Mesendoderm (in vitro differentiated cells): Measurements from ENCODE around the gene TNFRSF18.
A peak's percentile ranks its signal among the peaks of the same experiment; 100 is the strongest.

Source experiments
- DNase-seq: peaks from one replicate; pipeline ENCODE4 v3.0.0; 2013
- H2AK5ac ChIP-seq: 2 replicates; pipeline ENCODE4 v1.6.1; 2013; ENCODE audit warnings: low read length, inconsistent platforms
- H2BK120ac ChIP-seq: 2 replicates; pipeline ENCODE4 v1.6.1; 2013; ENCODE audit warnings: low read depth, mild to moderate bottlenecking, low read length, moderate library complexity, mixed read lengths
- H2BK15ac ChIP-seq: replicated peaks from 2 replicates; pipeline ENCODE4 v1.6.1; 2013; ENCODE audit warnings: low read depth, mild to moderate bottlenecking, moderate library complexity
- H2BK5ac ChIP-seq: 2 replicates; pipeline ENCODE4 v1.6.1; 2013; ENCODE audit warnings: low read length, inconsistent platforms
- H3K18ac ChIP-seq: 2 replicates; pipeline ENCODE4 v1.6.1; 2013; ENCODE audit warnings: mild to moderate bottlenecking, low read length, mixed read lengths
- H3K23ac ChIP-seq: one replicate; pipeline ENCODE4 v1.6.1; 2013; ENCODE audit warnings: low read length
- H3K27ac ChIP-seq: 2 replicates; pipeline ENCODE4 v1.5.1; 2013; ENCODE audit warnings: low read depth, mild to moderate bottlenecking, inconsistent platforms, low read length, moderate library complexity
- H3K27me3 ChIP-seq: 2 replicates; pipeline ENCODE4 v1.6.1; 2013; ENCODE audit warnings: low read length, control low read depth, mild to moderate bottlenecking, inconsistent platforms; ENCODE audit not compliant: insufficient read depth, poor library complexity
- H3K36me3 ChIP-seq: 2 replicates; pipeline ENCODE4 v1.6.1; 2013; ENCODE audit warnings: low read length, inconsistent platforms; ENCODE audit not compliant: control insufficient read depth, insufficient read depth
- H3K4ac ChIP-seq: one replicate; pipeline ENCODE4 v1.6.1; 2013; ENCODE audit warnings: low read depth, mild to moderate bottlenecking, low read length, moderate library complexity
- H3K4me1 ChIP-seq: 2 replicates; pipeline ENCODE4 v1.6.1; 2013; ENCODE audit warnings: low read depth, low read length, inconsistent platforms; ENCODE audit not compliant: control insufficient read depth
- H3K4me2 ChIP-seq: 2 replicates; pipeline ENCODE4 v1.6.1; 2013; ENCODE audit warnings: low read length
- H3K4me3 ChIP-seq: 2 replicates; pipeline ENCODE4 v1.5.1; 2013; ENCODE audit warnings: mild to moderate bottlenecking, low read length
- H3K56ac ChIP-seq: one replicate; pipeline ENCODE4 v1.6.1; 2013; ENCODE audit warnings: low read length
- H3K79me1 ChIP-seq: 2 replicates; pipeline ENCODE4 v1.6.1; 2013; ENCODE audit warnings: low read length, inconsistent platforms
- H3K79me2 ChIP-seq: 2 replicates; pipeline ENCODE4 v1.6.1; 2013; ENCODE audit warnings: mild to moderate bottlenecking, low read length; ENCODE audit not compliant: control insufficient read depth, insufficient read depth
- H3K9ac ChIP-seq: 2 replicates; pipeline ENCODE4 v1.6.1; 2013; ENCODE audit warnings: low read length, inconsistent platforms
- H4K5ac ChIP-seq: one replicate; pipeline ENCODE4 v1.6.1; 2013; ENCODE audit warnings: low read length
- H4K8ac ChIP-seq: one replicate; pipeline ENCODE4 v1.6.1; 2013; ENCODE audit warnings: low read depth, mild to moderate bottlenecking, control low read depth, low read length, moderate library complexity
- WGBS: extraction: QIAGEN DNeasy Blood & Tissue Kit; methylation state at CpG from one replicate; pipeline ENCODE4 v1.1.7; 2013; ENCODE audit warnings: low lambda C conversion rate, missing lambda C conversion rate; ENCODE audit not compliant: insufficient coverage; ENCODE audit errors: extremely low coverage; 5-methylcytosine and 5-hydroxymethylcytosine counted together

Gene TNFRSF18

DNA sequence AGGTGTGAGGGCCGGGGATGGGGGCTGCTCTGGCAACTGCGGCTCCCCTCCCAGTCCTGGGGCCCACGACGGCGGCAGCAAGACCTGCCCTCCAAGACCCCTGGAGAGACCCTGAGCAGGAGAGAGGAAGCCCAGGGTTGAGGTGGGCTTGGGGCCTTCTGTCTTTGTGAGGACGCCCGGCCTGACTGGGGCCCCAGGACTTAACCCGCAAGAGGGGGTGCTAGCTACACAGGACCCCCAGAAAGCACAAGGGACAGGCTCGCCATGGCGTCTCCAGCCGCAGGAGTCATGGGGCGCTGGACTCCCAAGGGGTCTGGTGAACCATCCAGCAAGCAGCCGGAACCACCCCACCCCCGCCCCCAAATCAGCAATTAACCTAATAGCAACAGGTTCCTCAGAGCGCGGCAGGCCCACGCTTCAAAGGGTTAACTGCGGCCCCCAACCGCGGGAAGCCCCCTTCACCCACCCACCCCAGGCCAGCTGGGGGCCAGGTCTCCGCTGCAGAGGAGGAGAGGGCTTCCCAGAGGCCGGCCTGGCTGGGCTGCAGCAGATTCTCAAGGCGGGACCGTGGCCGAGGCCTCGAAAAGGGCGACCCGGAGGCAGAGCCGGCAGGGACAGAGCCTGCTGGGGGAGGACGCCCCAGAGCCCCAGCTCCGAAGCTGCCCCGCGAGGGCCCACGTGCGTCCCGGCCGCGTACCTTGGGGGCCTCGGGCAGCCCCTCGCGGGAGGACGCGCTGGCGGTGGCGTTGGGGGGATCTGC is 39.6 kb upstream of the TNFRSF18 start:
- Histone ChIP-seq H3K18ac (no peak overlapping the region), H3K36me3 (no peaks in the 10 kb centered on the region), H2BK120ac (no peak overlapping the region), H2BK5ac (no peak overlapping the region), H3K9ac (peak overlapping the region; percentile 48), H3K4me2 (no peak overlapping the region), H3K23ac (no peak overlapping the region), H3K4me1 (no peaks in the 10 kb centered on the region), H3K27me3 (no peaks in the 10 kb centered on the region), H3K4ac (no peak overlapping the region), H3K79me1 (no peaks in the 10 kb centered on the region), H3K56ac (peak overlapping the region; percentile 78), H4K5ac (no peak overlapping the region), H4K8ac (no peak overlapping the region), H3K27ac (no peak overlapping the region), H3K4me3 (no peak overlapping the region), H2AK5ac (no peak overlapping the region), H3K79me2 (no peaks in the 10 kb centered on the region), H2BK15ac (no peak overlapping the region)
- no CpG with 5 or more reads among the region's 45 CpGs for WGBS
- DNase-seq, result no peak

DNA sequence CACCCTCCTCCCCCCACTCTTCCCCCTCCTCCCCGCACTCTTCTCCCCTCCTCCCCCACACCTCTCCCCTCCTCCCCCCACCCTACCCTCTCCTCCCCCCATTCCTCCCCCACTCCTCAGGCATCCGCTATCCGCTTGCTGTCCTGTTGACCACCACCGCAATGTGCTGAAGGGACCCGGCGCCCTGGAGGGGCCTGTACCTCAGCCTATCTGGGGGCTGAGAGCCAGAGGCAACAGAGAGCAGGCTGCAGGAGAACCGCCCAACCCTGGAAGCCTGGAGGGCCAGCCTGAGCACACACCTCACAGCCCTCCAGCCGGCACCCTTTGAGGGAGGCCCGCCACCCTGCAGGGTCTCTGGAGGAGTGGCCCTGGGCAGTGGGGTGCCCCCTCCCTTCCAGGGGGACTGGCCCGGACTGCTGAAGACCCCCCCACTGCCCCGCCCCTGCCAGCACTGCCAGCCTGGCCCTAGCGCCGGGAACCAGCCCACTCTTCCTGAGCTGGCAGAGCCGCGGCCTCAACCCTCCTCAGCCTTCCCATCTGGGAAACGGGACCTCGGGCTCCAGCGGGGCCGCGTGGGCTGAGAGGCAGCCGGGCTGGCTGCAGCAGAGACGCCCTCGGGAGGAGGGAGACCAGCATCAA is 38.9 kb upstream of the TNFRSF18 start:
- H3K18ac ChIP-seq, result no peak overlapping the region
- no peaks in the 10 kb centered on the region for H3K79me2 ChIP-seq
- H2BK5ac ChIP-seq, result no peak overlapping the region
- whole genome bisulfite sequencing, result no CpG with 5 or more reads among the region's 23 CpGs
- H3K27ac ChIP-seq, result no peak overlapping the region
- H2BK120ac ChIP-seq, result no peak overlapping the region
- DNase-seq, result no peak
- H3K36me3 ChIP-seq, result no peaks in the 10 kb centered on the region
- no peaks in the 10 kb centered on the region for H3K4me1 ChIP-seq
- H4K5ac ChIP-seq, result no peak overlapping the region
- no peak overlapping the region for H3K4ac ChIP-seq
- H3K9ac ChIP-seq, result no peak overlapping the region
- no peak overlapping the region for H3K23ac ChIP-seq
- H2BK15ac ChIP-seq, result no peak overlapping the region
- no peaks in the 10 kb centered on the region for H3K79me1 ChIP-seq
- no peak overlapping the region for H3K56ac ChIP-seq
- no peak overlapping the region for H3K4me2 ChIP-seq
- no peak overlapping the region for H3K4me3 ChIP-seq
- no peak overlapping the region for H2AK5ac ChIP-seq
- no peaks in the 10 kb centered on the region for H3K27me3 ChIP-seq
- H4K8ac ChIP-seq, result no peak overlapping the region

DNA sequence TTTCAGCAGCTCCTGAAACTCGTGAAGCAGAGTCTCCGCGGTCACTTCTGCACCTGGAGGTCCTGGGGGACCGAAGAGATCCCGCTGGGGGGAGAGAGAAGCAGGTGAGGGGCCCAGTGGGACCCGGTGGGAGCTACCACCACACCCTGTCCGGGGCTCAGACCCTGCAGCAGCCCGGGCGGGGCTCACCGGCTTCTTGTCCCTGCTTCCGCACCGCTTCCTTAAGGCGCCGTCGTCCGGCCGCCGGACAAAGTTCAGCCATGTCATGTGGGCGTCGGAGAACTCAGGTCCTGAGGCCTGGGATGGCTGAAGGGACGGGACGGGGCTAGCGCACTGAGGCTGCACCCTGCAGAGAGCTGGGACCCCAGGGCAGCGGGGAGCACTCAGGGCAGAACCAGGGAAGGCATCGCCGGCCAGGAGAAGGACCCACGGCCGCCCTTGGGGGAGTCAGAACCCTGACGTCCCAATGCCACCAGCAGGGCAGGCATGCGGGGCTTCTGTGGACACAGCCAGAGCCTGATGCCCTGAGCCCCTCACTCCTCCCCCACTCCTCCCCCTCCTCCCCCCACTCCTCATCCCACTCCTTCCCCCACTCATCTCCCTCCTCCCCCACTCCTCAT is 37.9 kb upstream of the TNFRSF18 start:
- H3K23ac ChIP-seq, result no peak overlapping the region
- H3K79me2 ChIP-seq, result no peaks in the 10 kb centered on the region
- H4K8ac ChIP-seq, result no peak overlapping the region
- no peak overlapping the region for H3K4me2 ChIP-seq
- no peak overlapping the region for H2AK5ac ChIP-seq
- no CpG with 5 or more reads among the region's 30 CpGs for WGBS
- no peaks in the 10 kb centered on the region for H3K79me1 ChIP-seq
- H2BK120ac ChIP-seq, result no peak overlapping the region
- H4K5ac ChIP-seq, result no peak overlapping the region
- H3K4ac ChIP-seq, result no peak overlapping the region
- no peaks in the 10 kb centered on the region for H3K36me3 ChIP-seq
- no peak overlapping the region for H2BK5ac ChIP-seq
- no peak for DNase-seq
- H3K56ac ChIP-seq, result no peak overlapping the region
- H3K9ac ChIP-seq, result no peak overlapping the region
- H3K27me3 ChIP-seq, result no peaks in the 10 kb centered on the region
- H3K4me1 ChIP-seq, result no peaks in the 10 kb centered on the region
- H3K27ac ChIP-seq, result no peak overlapping the region
- no peak overlapping the region for H3K4me3 ChIP-seq
- H2BK15ac ChIP-seq, result no peak overlapping the region
- H3K18ac ChIP-seq, result no peak overlapping the region

DNA sequence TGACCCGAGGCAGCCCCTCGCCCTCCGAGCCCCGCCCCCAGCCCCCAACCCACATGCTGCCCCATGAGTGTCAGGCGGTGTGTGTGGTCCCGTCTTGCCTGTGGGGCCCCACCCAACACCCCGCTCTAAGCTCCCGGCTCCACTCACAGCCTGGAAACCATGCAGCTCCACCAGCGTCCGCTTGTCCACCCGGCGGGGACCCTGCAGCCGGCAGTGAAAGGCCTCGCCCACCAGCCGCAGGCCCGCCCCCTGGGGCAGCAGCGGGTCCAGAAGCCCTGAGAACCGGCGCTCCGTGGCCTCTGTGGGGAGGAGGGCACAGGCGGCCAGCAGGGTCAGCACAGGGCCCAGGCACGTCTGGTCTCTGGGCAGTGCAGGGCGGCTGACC is 37.4 kb upstream of the TNFRSF18 start:
- Histone ChIP-seq H2BK5ac (no peak overlapping the region), H3K56ac (no peak overlapping the region), H3K4ac (no peak overlapping the region), H3K4me3 (no peak overlapping the region), H3K4me2 (no peak overlapping the region), H3K18ac (no peak overlapping the region), H4K5ac (no peak overlapping the region), H3K27me3 (no peaks in the 10 kb centered on the region), H2BK120ac (no peak overlapping the region), H3K4me1 (no peaks in the 10 kb centered on the region), H3K9ac (no peak overlapping the region), H3K79me2 (no peaks in the 10 kb centered on the region), H3K36me3 (no peaks in the 10 kb centered on the region), H4K8ac (no peak overlapping the region), H3K79me1 (no peaks in the 10 kb centered on the region), H2BK15ac (no peak overlapping the region), H2AK5ac (no peak overlapping the region), H3K27ac (no peak overlapping the region), H3K23ac (no peak overlapping the region)
- no CpG with 5 or more reads among the region's 23 CpGs for WGBS
- DNase-seq, result no peak

DNA sequence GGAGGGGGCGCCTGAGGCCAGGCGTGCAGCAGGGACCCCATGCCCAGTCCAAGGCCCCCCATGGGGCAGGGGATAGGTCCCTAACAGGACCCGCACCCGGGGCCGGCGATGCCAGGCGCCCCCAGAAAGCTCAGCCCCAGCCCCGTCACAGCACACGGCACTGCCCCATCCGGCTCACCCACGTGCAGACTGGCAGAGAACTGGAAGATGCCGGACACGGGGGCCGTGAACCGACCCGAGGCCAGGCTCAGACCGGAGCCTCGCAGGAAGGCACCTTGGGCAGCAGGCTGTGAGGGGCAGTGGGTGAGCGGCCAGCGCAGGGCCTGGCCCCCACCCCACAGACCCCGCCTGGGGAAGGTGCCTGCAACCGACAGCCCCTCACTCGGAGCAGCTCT is 36.9 kb upstream of the TNFRSF18 start:
- H4K8ac ChIP-seq, result no peak overlapping the region
- H2AK5ac ChIP-seq, result no peak overlapping the region
- H3K27ac ChIP-seq, result no peak overlapping the region
- no peaks in the 10 kb centered on the region for H3K4me1 ChIP-seq
- no peaks in the 10 kb centered on the region for H3K79me2 ChIP-seq
- no peak overlapping the region for H4K5ac ChIP-seq
- H3K4me3 ChIP-seq, result no peak overlapping the region
- no peak overlapping the region for H3K4me2 ChIP-seq
- DNase-seq, result no peak
- H3K36me3 ChIP-seq, result no peaks in the 10 kb centered on the region
- H2BK15ac ChIP-seq, result no peak overlapping the region
- no peak overlapping the region for H3K56ac ChIP-seq
- no peak overlapping the region for H2BK120ac ChIP-seq
- WGBS, result no CpG with 5 or more reads among the region's 23 CpGs
- H3K27me3 ChIP-seq, result no peaks in the 10 kb centered on the region
- no peak overlapping the region for H3K9ac ChIP-seq
- H3K79me1 ChIP-seq, result no peaks in the 10 kb centered on the region
- no peak overlapping the region for H2BK5ac ChIP-seq
- H3K18ac ChIP-seq, result no peak overlapping the region
- no peak overlapping the region for H3K4ac ChIP-seq
- H3K23ac ChIP-seq, result no peak overlapping the region
